Measurements from ENCODE around the gene SLC44A2. TPM values are rescaled to one million over a fixed set of nuclear protein-coding genes. Genes with fewer than 3 reads are reported as not detected.

Gene SLC44A2
- total RNA-seq, 6 experiments from 2014 or later, result 156 to 190 (median 166) TPM

- DNase-seq, result no peak
- Mint-ChIP-seq H3K4me3 (no peak overlapping the region), H3K4me1 (ENCODE audit: low read depth) (no peaks in the 10 kb centered on the region), H3K27me3 (ENCODE audit: insufficient read depth) (peaks cover 6% of the 10 kb centered on the region; the same call in 1 of the 2 replicates), H3K36me3 (ENCODE audit: low read depth) (peaks cover 30% of the 10 kb centered on the region), H3K27ac (no peak overlapping the region), H3K9me3 (no peaks in the 10 kb centered on the region)
- TF ChIP-seq CTCF (IDR thresholded peaks at IDR 0.05), result no peak
These were observed 63.4 kb downstream of the SLC44A2 start for GRCh38 chr19:10688545-10689280.

GRCh38 chr19:10690341-10690781 lies 65.0 kb downstream of the SLC44A2 start:
- peaks cover 3% of the 10 kb centered on the region; the same call in 1 of the 2 replicates for H3K27me3 Mint-ChIP-seq (ENCODE audit: insufficient read depth)
- H3K36me3 Mint-ChIP-seq (ENCODE audit: low read depth), result peaks cover 22% of the 10 kb centered on the region; the same call in 1 of the 2 replicates
- H3K4me1 Mint-ChIP-seq (ENCODE audit: low read depth), result peaks cover 8% of the 10 kb centered on the region
- no peak overlapping the region for H3K27ac Mint-ChIP-seq
- no peaks in the 10 kb centered on the region for H3K9me3 Mint-ChIP-seq
- H3K4me3 Mint-ChIP-seq, result no peak overlapping the region
- peak; percentile 38 for DNase-seq
- TF ChIP-seq CTCF (IDR thresholded peaks at IDR 0.05), result no peak

GRCh38 chr19:10691178-10691881 lies 66.0 kb downstream of the SLC44A2 start:
- Mint-ChIP-seq H3K27ac (no peak overlapping the region), H3K9me3 (no peaks in the 10 kb centered on the region; the same call in 1 of the 2 replicates), H3K27me3 (ENCODE audit: insufficient read depth) (peaks cover 11% of the 10 kb centered on the region), H3K4me3 (no peak overlapping the region), H3K4me1 (ENCODE audit: low read depth) (peaks cover 17% of the 10 kb centered on the region), H3K36me3 (ENCODE audit: low read depth) (peaks cover 22% of the 10 kb centered on the region; the same call in 1 of the 2 replicates)
- no peak for DNase-seq
- no peak for TF ChIP-seq CTCF (IDR thresholded peaks at IDR 0.05)

- no peak for TF ChIP-seq CTCF (IDR thresholded peaks at IDR 0.05)
- Mint-ChIP-seq H3K4me1 (ENCODE audit: low read depth) (peaks cover 17% of the 10 kb centered on the region), H3K36me3 (ENCODE audit: low read depth) (peaks cover 22% of the 10 kb centered on the region; the same call in 1 of the 2 replicates), H3K27me3 (ENCODE audit: insufficient read depth) (peaks cover 11% of the 10 kb centered on the region), H3K4me3 (no peak overlapping the region), H3K9me3 (no peaks in the 10 kb centered on the region; the same call in 1 of the 2 replicates), H3K27ac (no peak overlapping the region)
- no peak for DNase-seq
These were observed 66.5 kb downstream of the SLC44A2 start for GRCh38 chr19:10691883-10692282.

GRCh38 chr19:10692673-10693264 lies 67.4 kb downstream of the SLC44A2 start:
- no peaks in the 10 kb centered on the region; the same call in 1 of the 2 replicates for H3K9me3 Mint-ChIP-seq
- no peak overlapping the region; the same call in 1 of the 2 replicates for H3K4me3 Mint-ChIP-seq
- peaks cover 22% of the 10 kb centered on the region; the same call in 1 of the 2 replicates for H3K36me3 Mint-ChIP-seq (ENCODE audit: low read depth)
- H3K27me3 Mint-ChIP-seq (ENCODE audit: insufficient read depth), result peaks cover 11% of the 10 kb centered on the region
- no peak for DNase-seq
- TF ChIP-seq CTCF (IDR thresholded peaks at IDR 0.05), result no peak
- peaks cover 17% of the 10 kb centered on the region for H3K4me1 Mint-ChIP-seq (ENCODE audit: low read depth)
- H3K27ac Mint-ChIP-seq, result peak overlapping the region; percentile 11; the same call in 1 of the 2 replicates

Other genes starting within 250 kb of the SLC44A2 start
- gene TYK2, start 245.0 kb upstream of the SLC44A2 start, total RNA-seq (2021; fragmentation: NEBNext Ultra II Directional; extraction: Animal tissue kit (Norgen Biotek cat#: 25700)), result 10 to 100 TPM; 67.9 to 82.3 (median 78.5) TPM
- 100 to 1,000 TPM; 222 to 280 (median 250) TPM for gene CDC37, start 222.0 kb upstream of the SLC44A2 start, total RNA-seq (2021; fragmentation: NEBNext Ultra II Directional; extraction: Animal tissue kit (Norgen Biotek cat#: 25700))
- gene PDE4A, start 205.0 kb upstream of the SLC44A2 start, total RNA-seq (2021; fragmentation: NEBNext Ultra II Directional; extraction: Animal tissue kit (Norgen Biotek cat#: 25700)), result 10 to 100 TPM; 10.1 to 18.9 (median 10.8) TPM
- 10 to 100 TPM; 58.9 to 77.1 (median 67.2) TPM for gene KEAP1, start 122.2 kb upstream of the SLC44A2 start, total RNA-seq (2021; fragmentation: NEBNext Ultra II Directional; extraction: Animal tissue kit (Norgen Biotek cat#: 25700))
- gene S1PR5, start 108.1 kb upstream of the SLC44A2 start, total RNA-seq (2021; fragmentation: NEBNext Ultra II Directional; extraction: Animal tissue kit (Norgen Biotek cat#: 25700)), result 1 to 10 TPM; 1.9 to 2.6 (median 2.4) TPM
- 10 to 100 TPM; 19.4 to 24.5 (median 22.5) TPM for gene ATG4D, start 81.6 kb upstream of the SLC44A2 start, total RNA-seq (2021; fragmentation: NEBNext Ultra II Directional; extraction: Animal tissue kit (Norgen Biotek cat#: 25700))
- gene KRI1, start 59.5 kb upstream of the SLC44A2 start, total RNA-seq (2021; fragmentation: NEBNext Ultra II Directional; extraction: Animal tissue kit (Norgen Biotek cat#: 25700)), result 10 to 100 TPM; 12.8 to 20.2 (median 17.5) TPM
- 10 to 100 TPM in 5 of 6 experiments, 1 to 10 TPM in 1; 8.0 to 14.7 (median 13.2) TPM for gene CDKN2D, start 56.6 kb upstream of the SLC44A2 start, total RNA-seq (2021; fragmentation: NEBNext Ultra II Directional; extraction: Animal tissue kit (Norgen Biotek cat#: 25700))
- gene AP1M2, start 38.2 kb upstream of the SLC44A2 start, total RNA-seq (2021; fragmentation: NEBNext Ultra II Directional; extraction: Animal tissue kit (Norgen Biotek cat#: 25700)), result 1 to 10 TPM in 1 of 6 experiments, under 1 TPM in 2, not detected in 3; 0.12 to 1.3 (median 0.59) TPM
- 100 to 1,000 TPM; 227 to 298 (median 277) TPM for gene ILF3, start 28.8 kb downstream of the SLC44A2 start, total RNA-seq (2021; fragmentation: NEBNext Ultra II Directional; extraction: Animal tissue kit (Norgen Biotek cat#: 25700))
- 10 to 100 TPM; 28.6 to 36.8 (median 35.0) TPM for gene QTRT1, start 75.9 kb downstream of the SLC44A2 start, total RNA-seq (2021; fragmentation: NEBNext Ultra II Directional; extraction: Animal tissue kit (Norgen Biotek cat#: 25700))
- gene DNM2, start 92.5 kb downstream of the SLC44A2 start, total RNA-seq (2021; fragmentation: NEBNext Ultra II Directional; extraction: Animal tissue kit (Norgen Biotek cat#: 25700)), result 100 to 1,000 TPM in 1 of 6 experiments, 10 to 100 TPM in 5; 91.5 to 122 (median 99.5) TPM
- 10 to 100 TPM; 42.8 to 65.0 (median 48.1) TPM for gene TMED1, start 210.7 kb downstream of the SLC44A2 start, total RNA-seq (2021; fragmentation: NEBNext Ultra II Directional; extraction: Animal tissue kit (Norgen Biotek cat#: 25700))
- under 1 TPM in 2 of 6 experiments, not detected in 4; 0.40 to 0.71 TPM for gene C19orf38, start 222.9 kb downstream of the SLC44A2 start, total RNA-seq (2021; fragmentation: NEBNext Ultra II Directional; extraction: Animal tissue kit (Norgen Biotek cat#: 25700))
- gene CARM1, start 246.0 kb downstream of the SLC44A2 start, total RNA-seq (2021; fragmentation: NEBNext Ultra II Directional; extraction: Animal tissue kit (Norgen Biotek cat#: 25700)), result 10 to 100 TPM; 67.2 to 82.1 (median 76.8) TPM